Trophoblast cell (in vitro differentiated cells and primary cell): ENCODE measurements around the gene HEY2.
A peak's percentile ranks its signal among the peaks of the same experiment; 100 is the strongest.
"Not testable (repeated sequence)": the region's sequence is repeated elsewhere in the genome, so short reads cannot be mapped to it uniquely, and the experiment has no call there.

Experiments
- DNase-seq, 2 donors: peaks; one replicate each; pipeline ENCODE4 v3.0.0-alpha.2; 2016
- H2AFZ ChIP-seq: 2 replicates; pipeline ENCODE4 v1.6.1; 2013; ENCODE audit warnings: low read length, moderate library complexity, mild to moderate bottlenecking; ENCODE audit not compliant: insufficient read depth, poor library complexity
- H2AK5ac ChIP-seq: 2 replicates; pipeline ENCODE4 v1.6.1; 2013; ENCODE audit warnings: mild to moderate bottlenecking, low read length
- H2BK120ac ChIP-seq: 2 replicates; pipeline ENCODE4 v1.6.1; 2013; ENCODE audit warnings: low read length, mild to moderate bottlenecking, moderate library complexity; ENCODE audit not compliant: insufficient read depth, poor library complexity
- H2BK12ac ChIP-seq: 2 replicates; pipeline ENCODE4 v1.6.1; 2013; ENCODE audit warnings: mild to moderate bottlenecking, low read length, moderate library complexity
- H2BK5ac ChIP-seq: 2 replicates; pipeline ENCODE4 v1.6.1; 2013; ENCODE audit warnings: low read length, low read depth, moderate library complexity, mild to moderate bottlenecking; ENCODE audit not compliant: poor library complexity
- H3K14ac ChIP-seq: 2 replicates; pipeline ENCODE4 v1.6.1; 2013; ENCODE audit warnings: mild to moderate bottlenecking, low read length
- H3K18ac ChIP-seq: 2 replicates; pipeline ENCODE4 v1.6.1; 2013; ENCODE audit warnings: mild to moderate bottlenecking, low read length
- H3K23ac ChIP-seq: 2 replicates; pipeline ENCODE4 v1.6.1; 2013; ENCODE audit warnings: low read length
- H3K27ac ChIP-seq: 2 replicates; pipeline ENCODE4 v1.5.1; 2013; ENCODE audit warnings: low read depth, mild to moderate bottlenecking, inconsistent platforms, low read length, moderate library complexity
- H3K27me3 ChIP-seq: 2 replicates; pipeline ENCODE4 v1.6.1; 2013; ENCODE audit warnings: inconsistent platforms, mild to moderate bottlenecking, low read length, moderate library complexity; ENCODE audit not compliant: insufficient read depth
- H3K36me3 ChIP-seq, 2 experiments: 1 replicate in 1 of 2; 2 replicates in 1 of 2; pipeline ENCODE4 v1.6.1; 2013; ENCODE audit warnings: low read length in 2 of 2, mild to moderate bottlenecking in 2 of 2, moderate library complexity in 1 of 2; ENCODE audit not compliant: insufficient read depth in 2 of 2, control insufficient read depth in 1 of 2
- H3K4ac ChIP-seq: 2 replicates; pipeline ENCODE4 v1.6.1; 2013; ENCODE audit warnings: low read depth, mild to moderate bottlenecking, low read length, moderate library complexity
- H3K4me1 ChIP-seq, 2 experiments: 1 replicate in 1 of 2; 2 replicates in 1 of 2; pipeline ENCODE4 v1.6.1; 2013; ENCODE audit warnings: low read length in 2 of 2, mild to moderate bottlenecking in 2 of 2, moderate library complexity in 1 of 2; ENCODE audit not compliant: insufficient read depth in 2 of 2, control insufficient read depth in 1 of 2
- H3K4me2 ChIP-seq: 2 replicates; pipeline ENCODE4 v1.6.1; 2013; ENCODE audit warnings: inconsistent platforms, mild to moderate bottlenecking, low read length, moderate library complexity
- H3K4me3 ChIP-seq: 2 replicates; pipeline ENCODE4 v1.5.1; 2013; ENCODE audit warnings: mild to moderate bottlenecking, low read depth, low read length, inconsistent platforms
- H3K79me1 ChIP-seq: one replicate; pipeline ENCODE4 v1.6.1; 2013; ENCODE audit warnings: low read length
- H3K79me2 ChIP-seq: 2 replicates; pipeline ENCODE4 v1.6.1; 2013; ENCODE audit warnings: low read length, mild to moderate bottlenecking; ENCODE audit not compliant: control insufficient read depth, insufficient read depth, poor library complexity
- H3K9ac ChIP-seq: 2 replicates; pipeline ENCODE4 v1.6.1; 2013; ENCODE audit warnings: mild to moderate bottlenecking, low read length
- H3K9me3 ChIP-seq: 2 replicates; pipeline ENCODE4 v1.6.1; 2013; ENCODE audit warnings: low read depth, mild to moderate bottlenecking, control low read depth, inconsistent platforms, low read length; ENCODE audit not compliant: insufficient read depth
- H4K12ac ChIP-seq: 2 replicates; pipeline ENCODE4 v1.6.1; 2013; ENCODE audit warnings: low read depth, mild to moderate bottlenecking, low read length, moderate library complexity
- H4K8ac ChIP-seq: 2 replicates; pipeline ENCODE4 v1.6.1; 2013; ENCODE audit warnings: low read depth, mild to moderate bottlenecking, low read length, moderate library complexity
- H4K91ac ChIP-seq: one replicate; pipeline ENCODE4 v1.6.1; 2013; ENCODE audit warnings: low read depth, mild to moderate bottlenecking, low read length, moderate library complexity
- WGBS: extraction: QIAGEN DNeasy Blood & Tissue Kit; methylation state at CpG from one replicate; pipeline ENCODE4 v1.1.7; 2013; ENCODE audit warnings: missing lambda C conversion rate; ENCODE audit not compliant: insufficient read length, insufficient coverage; ENCODE audit errors: extremely low coverage; 5-methylcytosine and 5-hydroxymethylcytosine counted together

Gene HEY2

GRCh38 chr6:125802943-125803377 is 53.5 kb downstream of the HEY2 start:
- Histone ChIP-seq H3K18ac (no peak overlapping the region), H2BK120ac (no peak overlapping the region), H3K79me2 (peaks cover 2% of the 10 kb centered on the region), H3K36me3 (peaks cover 0 to 3% of the 10 kb centered on the region in 2 experiments), H3K23ac (no peak overlapping the region), H2AK5ac (no peak overlapping the region), H4K8ac (no peak overlapping the region), H3K9ac (no peak overlapping the region), H3K4me3 (no peak overlapping the region), H2BK5ac (no peak overlapping the region), H3K4me2 (no peak overlapping the region), H3K27me3 (no peaks in the 10 kb centered on the region), H2AFZ (no peak overlapping the region), H3K14ac (no peak overlapping the region), H3K4ac (no peak overlapping the region), H2BK12ac (no peak overlapping the region), H4K12ac (no peak overlapping the region), H3K4me1 (peaks cover 6 to 9% of the 10 kb centered on the region in 2 experiments), H3K9me3 (no peaks in the 10 kb centered on the region), H3K79me1 (peaks cover 3% of the 10 kb centered on the region), H3K27ac (no peak overlapping the region), H4K91ac (no peak overlapping the region)
- no peak for DNase-seq
- no CpG with 5 or more reads among the region's 4 CpGs for WGBS

GRCh38 chr6:125804264-125804663 is 54.8 kb downstream of the HEY2 start:
- H3K4me2 ChIP-seq = no peak overlapping the region
- peaks cover 2% of the 10 kb centered on the region for H3K79me2 ChIP-seq
- no peak overlapping the region for H3K4ac ChIP-seq
- no peak for DNase-seq
- H4K12ac ChIP-seq = no peak overlapping the region
- no peak overlapping the region for H2BK5ac ChIP-seq
- no peak overlapping the region for H4K8ac ChIP-seq
- no peaks in the 10 kb centered on the region for H3K9me3 ChIP-seq
- no peak overlapping the region for H2BK12ac ChIP-seq
- no peak overlapping the region for H3K23ac ChIP-seq
- no peak overlapping the region for H3K27ac ChIP-seq
- H3K36me3 ChIP-seq = peaks cover 0 to 3% of the 10 kb centered on the region in 2 experiments
- H3K79me1 ChIP-seq = no peaks in the 10 kb centered on the region
- no peak overlapping the region for H2BK120ac ChIP-seq
- H3K18ac ChIP-seq = no peak overlapping the region
- no peak overlapping the region for H3K14ac ChIP-seq
- no peak overlapping the region for H4K91ac ChIP-seq
- H2AK5ac ChIP-seq = no peak overlapping the region
- H3K4me1 ChIP-seq = peaks cover 6 to 9% of the 10 kb centered on the region in 2 experiments
- H3K27me3 ChIP-seq = no peaks in the 10 kb centered on the region
- no peak overlapping the region for H3K9ac ChIP-seq
- H3K4me3 ChIP-seq = no peak overlapping the region
- no peak overlapping the region for H2AFZ ChIP-seq

DNA sequence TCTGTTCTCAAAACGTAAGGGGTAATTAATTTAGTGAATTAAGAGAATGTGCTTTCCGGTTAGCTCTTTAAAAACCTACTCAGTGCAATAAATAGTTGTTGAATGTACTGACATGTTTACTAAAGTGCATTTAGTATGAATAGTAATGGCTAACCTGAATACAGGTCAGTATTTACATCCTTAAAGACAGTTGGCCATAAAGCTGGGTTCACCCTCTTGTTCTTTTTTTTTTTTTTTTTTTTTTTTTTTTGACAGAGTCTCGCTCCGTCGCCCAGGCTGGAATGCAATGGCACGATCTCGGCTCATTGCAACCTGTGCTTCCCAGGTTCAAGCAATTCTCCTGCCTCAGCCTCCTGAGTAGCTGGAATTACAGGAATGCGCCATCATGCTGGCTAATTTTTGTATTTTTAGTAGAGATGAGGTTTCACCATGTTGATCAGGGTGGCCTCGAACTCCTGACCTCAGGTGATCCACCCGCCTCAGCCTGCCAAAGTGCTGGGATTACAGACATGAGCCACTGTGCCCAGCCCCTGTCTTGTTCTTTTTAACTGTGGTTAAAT is 55.5 kb downstream of the HEY2 start:
- H3K23ac ChIP-seq, H3K14ac ChIP-seq, H3K4me2 ChIP-seq, H3K79me1 ChIP-seq, H2BK5ac ChIP-seq, H3K9ac ChIP-seq, H4K12ac ChIP-seq, H3K79me2 ChIP-seq, H3K4ac ChIP-seq, H3K18ac ChIP-seq, H4K91ac ChIP-seq, H2BK12ac ChIP-seq, H3K36me3 ChIP-seq, H3K4me3 ChIP-seq, H2AFZ ChIP-seq, H2BK120ac ChIP-seq, H3K27ac ChIP-seq, H3K27me3 ChIP-seq, H4K8ac ChIP-seq, H3K9me3 ChIP-seq, H3K4me1 ChIP-seq, H2AK5ac ChIP-seq: not testable (repeated sequence)
- DNase-seq = peak; percentile 23 to 73
- WGBS = no CpG with 5 or more reads among the region's 10 CpGs

- Histone ChIP-seq H4K8ac (no peak overlapping the region), H3K36me3 (peaks cover 0 to 3% of the 10 kb centered on the region in 2 experiments), H2AFZ (no peak overlapping the region), H3K79me2 (no peaks in the 10 kb centered on the region), H3K4ac (no peak overlapping the region), H3K4me3 (no peak overlapping the region), H3K9me3 (no peaks in the 10 kb centered on the region), H3K4me2 (no peak overlapping the region), H3K23ac (no peak overlapping the region), H2BK5ac (no peak overlapping the region), H2BK120ac (no peak overlapping the region), H3K4me1 (peaks cover 4 to 6% of the 10 kb centered on the region in 2 experiments), H2AK5ac (no peak overlapping the region), H3K18ac (no peak overlapping the region), H4K12ac (no peak overlapping the region), H2BK12ac (no peak overlapping the region), H3K79me1 (no peaks in the 10 kb centered on the region), H3K9ac (no peak overlapping the region), H3K27me3 (no peaks in the 10 kb centered on the region), H3K27ac (no peak overlapping the region), H3K14ac (no peak overlapping the region), H4K91ac (no peak overlapping the region)
- WGBS = no CpG with 5 or more reads among the region's 4 CpGs
- no peak for DNase-seq
These were observed 57.4 kb downstream of the HEY2 start for GRCh38 chr6:125806813-125807212.
